HG03439 (cell line): ENCODE data around the gene FADS6.
"Not testable (repeated sequence)": the region's sequence is repeated elsewhere in the genome, so short reads cannot be mapped to it uniquely, and the experiment has no call there.

Experiments
- ATAC-seq: cut with Tn5 transposase; IDR thresholded peaks from one replicate; pipeline ENCODE4 v1.9.1; 2021; ENCODE audit warnings: mild to moderate bottlenecking, moderate library complexity; ENCODE audit not compliant: unreplicated experiment

The FADS6 gene

GRCh38 chr17:74870028-74870427, 23.4 kb downstream of the FADS6 start:
- ATAC-seq = not testable (repeated sequence)

DNA sequence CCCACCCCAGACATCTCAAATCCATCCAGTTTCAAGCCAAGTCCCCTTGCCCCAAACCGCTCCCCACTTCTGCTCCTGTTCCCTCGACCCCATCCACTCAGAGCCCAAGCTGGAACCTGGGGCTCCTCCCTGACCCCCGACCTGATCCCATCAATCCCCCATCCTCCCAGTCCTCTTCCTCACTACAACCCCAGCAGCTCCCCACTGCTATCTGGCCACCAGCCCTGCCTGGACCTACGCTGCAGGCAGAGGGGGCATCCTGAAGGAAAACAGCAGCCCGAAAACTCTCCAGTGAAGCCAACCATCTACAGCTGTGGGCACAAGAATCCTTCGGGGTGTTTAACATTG, 24.6 kb downstream of the FADS6 start:
- ATAC-seq = no peak

- no peak for ATAC-seq
These were observed 25.1 kb downstream of the FADS6 start for GRCh38 chr17:74868251-74868907.

DNA sequence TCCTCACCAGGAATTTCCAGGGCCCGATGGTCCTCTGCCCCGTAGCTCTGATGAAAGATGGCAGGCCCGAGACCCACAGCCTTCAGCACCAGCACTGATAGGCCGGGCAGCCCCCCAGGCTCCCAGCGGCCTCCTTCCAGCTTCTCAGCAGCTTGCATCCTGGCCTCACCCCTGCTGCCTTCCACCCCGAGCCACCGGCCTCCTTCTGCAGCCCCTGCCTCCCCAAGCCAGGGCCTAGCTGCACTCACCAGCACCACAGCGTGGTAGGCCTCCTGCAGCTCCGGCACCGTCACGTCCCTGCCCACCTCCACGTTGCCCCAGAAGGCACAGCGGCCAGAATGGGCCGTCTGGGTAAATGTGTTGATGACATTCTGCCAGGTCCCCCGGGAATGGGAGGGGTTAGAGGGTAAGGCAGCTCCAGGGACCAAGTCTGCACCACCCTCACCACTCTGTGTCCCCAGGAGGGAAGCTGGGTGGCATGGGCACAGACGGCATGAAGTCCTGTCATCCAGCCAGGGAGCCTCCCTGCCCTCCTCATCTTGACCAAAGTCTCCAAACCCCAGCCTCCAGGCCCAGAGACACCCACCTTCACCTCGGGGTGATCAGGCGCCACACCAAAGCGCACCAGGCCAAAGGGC, 27.1 kb downstream of the FADS6 start:
- ATAC-seq = no peak

GRCh38 chr17:74865504-74866197, 27.8 kb downstream of the FADS6 start:
- ATAC-seq = no peak

- ATAC-seq = no peak
These were observed 28.5 kb downstream of the FADS6 start for GRCh38 chr17:74864866-74865395.

DNA sequence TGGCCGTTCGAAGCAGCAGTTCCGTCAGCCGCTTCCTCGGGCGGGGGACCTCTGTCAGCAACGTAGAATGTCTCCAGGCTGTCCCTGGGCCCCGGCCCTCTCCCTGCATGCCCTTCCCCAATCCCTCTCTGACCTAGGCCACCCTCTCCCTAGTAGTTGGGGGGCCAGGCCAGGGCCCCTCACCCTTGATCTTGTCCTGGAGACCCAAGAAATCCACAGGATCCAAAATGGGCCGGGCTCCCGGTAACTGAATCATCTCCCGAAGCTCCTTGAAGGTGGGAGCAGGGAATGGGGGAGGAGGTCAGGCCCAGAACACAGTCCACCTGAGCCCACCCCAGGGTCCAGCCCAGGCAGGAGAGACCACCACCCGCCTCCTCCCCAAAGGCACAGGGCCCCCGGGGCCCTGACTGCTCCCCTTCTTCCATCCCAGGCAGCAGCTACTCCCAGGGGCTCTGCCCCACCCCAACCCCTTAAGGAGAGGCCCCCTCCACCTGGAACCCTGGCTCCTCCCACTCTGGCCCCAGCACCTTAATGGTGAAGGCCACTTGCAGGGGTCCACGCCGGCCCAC, 29.1 kb downstream of the FADS6 start:
- no peak for ATAC-seq

DNA sequence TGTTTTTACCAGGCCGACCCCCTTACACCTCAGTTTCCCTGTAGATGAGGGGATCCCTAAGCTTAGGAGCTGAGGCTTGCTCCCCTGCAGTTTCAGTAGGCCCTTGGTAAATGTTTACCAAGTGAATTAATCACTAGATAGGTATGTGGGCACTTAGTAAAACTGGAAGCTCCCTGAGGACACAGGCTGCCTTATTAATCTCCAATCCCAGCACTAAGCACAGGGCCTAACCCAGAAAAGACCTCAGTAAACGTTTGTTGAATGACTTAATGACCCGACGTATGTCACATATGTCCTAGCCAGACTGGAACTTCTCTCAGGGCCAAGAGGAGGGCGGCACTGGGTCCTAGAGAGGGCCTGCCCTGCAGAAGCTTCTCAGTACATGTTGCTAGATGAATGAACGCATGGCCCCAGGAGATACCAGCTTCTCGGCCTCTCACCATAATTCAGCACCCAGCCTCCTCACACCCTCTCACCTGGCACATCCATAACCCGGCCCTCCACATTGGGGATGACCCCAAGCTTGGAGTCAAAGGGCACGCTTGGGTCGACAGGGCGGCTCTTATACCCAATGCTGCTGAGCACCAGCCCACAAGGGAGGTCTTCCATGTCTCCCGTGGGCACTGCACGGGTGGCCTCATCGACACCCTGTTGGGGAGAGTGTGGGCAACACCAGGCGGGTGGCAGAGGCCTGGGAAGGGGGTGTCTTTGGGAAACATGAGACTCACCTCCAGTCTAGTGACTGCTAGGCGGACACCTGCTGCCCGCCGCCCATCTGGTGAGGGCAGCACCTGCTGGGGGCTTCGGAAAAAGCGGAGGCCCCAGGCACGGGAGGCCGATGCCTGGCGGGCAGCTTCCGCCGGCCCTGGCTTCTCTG, 29.8 kb downstream of the FADS6 start:
- no peak for ATAC-seq

DNA sequence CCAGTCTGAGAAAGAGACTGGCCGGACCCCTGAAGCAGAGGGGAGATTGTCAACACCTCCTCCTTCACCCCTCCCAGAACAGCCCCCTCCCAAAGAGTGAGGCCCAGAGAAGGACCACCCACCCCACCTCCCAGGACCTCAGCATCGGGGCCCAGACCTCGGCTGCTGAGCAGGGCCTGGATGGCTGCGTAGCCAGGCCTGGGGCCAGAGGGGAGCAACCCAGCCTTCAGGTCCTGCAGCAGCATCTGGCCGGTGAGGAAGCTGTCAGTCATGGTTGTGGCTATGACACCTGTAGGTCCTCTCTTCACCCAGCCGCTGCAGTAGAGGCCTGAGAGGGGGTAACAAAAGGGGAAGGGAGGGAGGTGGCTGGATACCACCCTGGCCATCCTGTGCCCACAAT, 30.5 kb downstream of the FADS6 start:
- no peak for ATAC-seq

DNA sequence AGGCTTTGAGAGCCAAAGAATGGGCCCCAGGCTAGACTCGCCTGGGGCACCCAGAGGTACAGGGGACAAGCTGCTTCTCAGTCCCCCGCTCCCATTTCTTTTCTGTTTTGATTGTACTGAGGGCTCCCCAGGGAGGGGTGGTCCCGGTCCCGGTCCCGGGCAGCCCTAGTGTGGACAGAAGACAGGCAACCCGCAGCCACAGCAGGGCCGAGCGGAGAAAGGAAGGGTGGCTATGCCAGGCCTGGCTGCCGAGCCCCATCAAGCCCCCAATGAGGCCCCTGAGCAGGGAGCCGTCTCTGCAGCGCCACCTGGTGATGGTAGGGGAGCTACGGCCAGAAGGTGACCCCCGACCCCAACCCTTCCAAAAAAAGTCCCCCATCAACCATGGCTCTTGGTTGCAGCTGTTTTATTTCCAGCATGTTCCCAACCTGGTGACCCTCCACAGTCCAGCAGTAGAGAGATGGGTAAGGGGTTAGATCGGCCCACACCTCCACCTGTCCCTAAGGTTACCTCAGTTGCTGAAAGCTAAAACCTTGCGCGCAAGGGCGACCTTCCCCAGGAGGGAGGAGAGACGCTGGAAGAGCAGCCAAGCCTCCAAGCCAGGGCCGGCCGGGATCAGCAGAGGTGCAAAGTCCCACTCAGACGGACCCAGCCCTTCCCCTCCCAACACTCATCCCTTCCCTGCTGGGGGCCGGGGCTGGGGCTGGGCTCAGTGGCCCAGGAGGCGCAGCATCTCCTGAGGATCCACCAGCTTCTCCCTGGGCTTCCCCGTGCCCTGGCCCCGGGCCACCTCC, 31.1 kb downstream of the FADS6 start:
- ATAC-seq = no peak

DNA sequence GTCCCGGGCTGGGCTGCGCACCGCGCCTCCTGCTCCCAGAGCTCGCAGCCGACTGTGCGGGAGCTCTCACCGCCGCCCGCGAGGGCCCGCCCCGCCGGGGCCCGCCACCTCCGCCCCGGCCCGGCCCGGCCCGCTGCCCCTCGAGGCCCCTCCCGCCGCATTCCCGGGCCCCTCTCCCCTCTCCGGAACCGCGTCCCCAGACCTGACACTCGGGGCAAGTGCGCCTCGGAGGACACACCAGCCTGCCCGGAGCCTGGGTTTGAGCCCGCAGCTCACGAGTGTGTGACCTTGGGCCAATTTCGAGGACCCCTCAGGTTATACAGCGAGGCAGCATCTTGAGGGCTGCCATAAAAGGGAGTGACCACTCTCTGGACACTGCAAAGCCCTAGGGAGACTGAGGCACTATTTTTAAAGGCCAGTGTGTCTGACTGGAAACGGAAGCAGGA, 31.7 kb downstream of the FADS6 start:
- no peak for ATAC-seq

- no peak for ATAC-seq
These were observed 32.4 kb downstream of the FADS6 start for GRCh38 chr17:74860872-74861661.

GRCh38 chr17:74860229-74860871, 33.1 kb downstream of the FADS6 start:
- ATAC-seq = no peak

- no peak for ATAC-seq
These were observed 33.8 kb downstream of the FADS6 start, which contains the start of gene GRIN2C for GRCh38 chr17:74859459-74860228. Gene GRIN2C (minus strand): TSS chr17:74859885. CDS start chr17:74855092, 4,793 bp downstream.

GRCh38 chr17:74858672-74859458, 34.6 kb downstream of the FADS6 start:
- ATAC-seq = no peak

- no peak for ATAC-seq
These were observed 36.2 kb downstream of the FADS6 start for GRCh38 chr17:74857191-74857590.

- no peak for ATAC-seq
These were observed 37.3 kb downstream of the FADS6 start for GRCh38 chr17:74856112-74856511.
